Activated naive CD8-positive, alpha-beta T cell treated with anti-CD3 and anti-CD28 coated beads, Interleukin-2, amount 50 U/mL, for 16 hours (primary cell): ENCODE data around the gene SLC24A4.

Experiments used
- DNase-seq: peaks from one replicate; pipeline ENCODE4 v3.0.0-alpha.2; 2020; ENCODE audit warnings: low read depth, low spot score

SLC24A4 gene

GRCh38 chr14:92404018-92404417, 81.1 kb downstream of the SLC24A4 start:
- no peak for DNase-seq

- DNase-seq: no peak
Observed at GRCh38 chr14:92404421-92404820, 81.5 kb downstream of the SLC24A4 start.

GRCh38 chr14:92404938-92405337, 82.0 kb downstream of the SLC24A4 start:
- no peak for DNase-seq

- no peak for DNase-seq
Observed at GRCh38 chr14:92407410-92407809, 84.4 kb downstream of the SLC24A4 start.

- DNase-seq: no peak
Observed at GRCh38 chr14:92409043-92409442, 86.1 kb downstream of the SLC24A4 start.

- no peak for DNase-seq
Observed at GRCh38 chr14:92411135-92411534, 88.2 kb downstream of the SLC24A4 start.

GRCh38 chr14:92411941-92412340, 89.0 kb downstream of the SLC24A4 start:
- no peak for DNase-seq

GRCh38 chr14:92412912-92413311, 89.9 kb downstream of the SLC24A4 start:
- no peak for DNase-seq

- DNase-seq: no peak
Observed at GRCh38 chr14:92413379-92413778, 90.4 kb downstream of the SLC24A4 start.

GRCh38 chr14:92414690-92415445, 91.9 kb downstream of the SLC24A4 start:
- DNase-seq: no peak

GRCh38 chr14:92415969-92416368, 93.0 kb downstream of the SLC24A4 start:
- no peak for DNase-seq

GRCh38 chr14:92416544-92416943, 93.6 kb downstream of the SLC24A4 start:
- DNase-seq: no peak

- no peak for DNase-seq
Observed at GRCh38 chr14:92417759-92418158, 94.8 kb downstream of the SLC24A4 start.

- DNase-seq: no peak
Observed at GRCh38 chr14:92421751-92422150, 98.8 kb downstream of the SLC24A4 start.

GRCh38 chr14:92425101-92425500, 102.1 kb downstream of the SLC24A4 start:
- no peak for DNase-seq

GRCh38 chr14:92426237-92426636, 103.3 kb downstream of the SLC24A4 start:
- no peak for DNase-seq

GRCh38 chr14:92427096-92427495, 104.1 kb downstream of the SLC24A4 start:
- DNase-seq: no peak

GRCh38 chr14:92430686-92431085, 107.7 kb downstream of the SLC24A4 start:
- DNase-seq: no peak

- no peak for DNase-seq
Observed at GRCh38 chr14:92431199-92431725, 108.3 kb downstream of the SLC24A4 start.

GRCh38 chr14:92433407-92433806, 110.4 kb downstream of the SLC24A4 start:
- DNase-seq: no peak

GRCh38 chr14:92435154-92435553, 112.2 kb downstream of the SLC24A4 start:
- no peak for DNase-seq

- DNase-seq: no peak
Observed at GRCh38 chr14:92436115-92436776, 113.3 kb downstream of the SLC24A4 start.

GRCh38 chr14:92437309-92437708, 114.3 kb downstream of the SLC24A4 start:
- no peak for DNase-seq
